EH (cell line): ENCODE measurements around the gene SPPL3.
"Not testable (repeated sequence)": the region's sequence is repeated elsewhere in the genome, so short reads cannot be mapped to it uniquely, and the experiment has no call there.

Experiments used
- DNase-seq: peaks from one replicate; pipeline ENCODE4 v3.0.0-alpha.2; 2015; ENCODE audit warnings: low read depth

SPPL3 gene

GRCh38 chr12:120817559-120818330 lies 86.4 kb downstream of the SPPL3 start:
- DNase-seq: no peak

GRCh38 chr12:120816363-120816762 lies 87.8 kb downstream of the SPPL3 start:
- no peak for DNase-seq

- DNase-seq: no peak
These were observed 89.2 kb downstream of the SPPL3 start for GRCh38 chr12:120814903-120815429.

- DNase-seq: no peak
These were observed 89.8 kb downstream of the SPPL3 start for GRCh38 chr12:120814203-120814902.

GRCh38 chr12:120813588-120814153 lies 90.5 kb downstream of the SPPL3 start:
- no peak for DNase-seq

- no peak for DNase-seq
These were observed 94.1 kb downstream of the SPPL3 start for GRCh38 chr12:120810021-120810420.

GRCh38 chr12:120804428-120804827 lies 99.7 kb downstream of the SPPL3 start:
- no peak for DNase-seq

- DNase-seq: no peak
These were observed 103.0 kb downstream of the SPPL3 start for GRCh38 chr12:120801146-120801545.

- DNase-seq: no peak
These were observed 103.5 kb downstream of the SPPL3 start for GRCh38 chr12:120800665-120801064.

GRCh38 chr12:120799243-120800045 lies 104.7 kb downstream of the SPPL3 start:
- DNase-seq: peak; percentile 17

- DNase-seq: no peak
These were observed 105.5 kb downstream of the SPPL3 start for GRCh38 chr12:120798696-120799095.

GRCh38 chr12:120797677-120798642 lies 106.2 kb downstream of the SPPL3 start:
- DNase-seq: no peak

- no peak for DNase-seq
These were observed 108.5 kb downstream of the SPPL3 start for GRCh38 chr12:120795441-120796178.

- DNase-seq: no peak
These were observed 110.8 kb downstream of the SPPL3 start for GRCh38 chr12:120793357-120793756.

GRCh38 chr12:120792456-120792855 lies 111.7 kb downstream of the SPPL3 start:
- not testable (repeated sequence) for DNase-seq

- peak; percentile 17 for DNase-seq
These were observed 112.4 kb downstream of the SPPL3 start for GRCh38 chr12:120791669-120792176.

- no peak for DNase-seq
These were observed 114.0 kb downstream of the SPPL3 start for GRCh38 chr12:120790114-120790513.

- DNase-seq: no peak
These were observed 116.3 kb downstream of the SPPL3 start for GRCh38 chr12:120787889-120788288.

GRCh38 chr12:120784804-120785203 lies 119.4 kb downstream of the SPPL3 start:
- no peak for DNase-seq

- peak; percentile 64 for DNase-seq
These were observed 121.0 kb downstream of the SPPL3 start for GRCh38 chr12:120783197-120783596.
